T-helper 1 cell treated with Interleukin-12 subunit alpha and Interleukin-12 subunit beta and Interleukin-4 antibody, amounts not matched to agents 30 μg/mL and 1 μg/mL, for 36 hours (primary cell): ENCODE measurements around the gene MAGIX.

ENCODE experiments used
- H3K27ac Mint-ChIP-seq: one replicate; pipeline ENCODE4 v1.8.0; 2021; ENCODE audit warnings: mild to moderate bottlenecking, mixed read lengths
- H3K27me3 Mint-ChIP-seq: one replicate; pipeline ENCODE4 v1.8.0; 2021; ENCODE audit warnings: low read depth, mixed read lengths
- H3K36me3 Mint-ChIP-seq: one replicate; pipeline ENCODE4 v1.8.0; 2021; ENCODE audit warnings: low read depth, mixed read lengths
- H3K4me1 Mint-ChIP-seq: one replicate; pipeline ENCODE4 v1.8.0; 2021; ENCODE audit warnings: low read depth, mixed read lengths
- H3K4me3 Mint-ChIP-seq: one replicate; pipeline ENCODE4 v1.8.0; 2021; ENCODE audit warnings: mild to moderate bottlenecking, moderate library complexity, mixed read lengths
- H3K9me3 Mint-ChIP-seq: one replicate; pipeline ENCODE4 v1.8.0; 2021; ENCODE audit warnings: mixed read lengths

Gene MAGIX

DNA sequence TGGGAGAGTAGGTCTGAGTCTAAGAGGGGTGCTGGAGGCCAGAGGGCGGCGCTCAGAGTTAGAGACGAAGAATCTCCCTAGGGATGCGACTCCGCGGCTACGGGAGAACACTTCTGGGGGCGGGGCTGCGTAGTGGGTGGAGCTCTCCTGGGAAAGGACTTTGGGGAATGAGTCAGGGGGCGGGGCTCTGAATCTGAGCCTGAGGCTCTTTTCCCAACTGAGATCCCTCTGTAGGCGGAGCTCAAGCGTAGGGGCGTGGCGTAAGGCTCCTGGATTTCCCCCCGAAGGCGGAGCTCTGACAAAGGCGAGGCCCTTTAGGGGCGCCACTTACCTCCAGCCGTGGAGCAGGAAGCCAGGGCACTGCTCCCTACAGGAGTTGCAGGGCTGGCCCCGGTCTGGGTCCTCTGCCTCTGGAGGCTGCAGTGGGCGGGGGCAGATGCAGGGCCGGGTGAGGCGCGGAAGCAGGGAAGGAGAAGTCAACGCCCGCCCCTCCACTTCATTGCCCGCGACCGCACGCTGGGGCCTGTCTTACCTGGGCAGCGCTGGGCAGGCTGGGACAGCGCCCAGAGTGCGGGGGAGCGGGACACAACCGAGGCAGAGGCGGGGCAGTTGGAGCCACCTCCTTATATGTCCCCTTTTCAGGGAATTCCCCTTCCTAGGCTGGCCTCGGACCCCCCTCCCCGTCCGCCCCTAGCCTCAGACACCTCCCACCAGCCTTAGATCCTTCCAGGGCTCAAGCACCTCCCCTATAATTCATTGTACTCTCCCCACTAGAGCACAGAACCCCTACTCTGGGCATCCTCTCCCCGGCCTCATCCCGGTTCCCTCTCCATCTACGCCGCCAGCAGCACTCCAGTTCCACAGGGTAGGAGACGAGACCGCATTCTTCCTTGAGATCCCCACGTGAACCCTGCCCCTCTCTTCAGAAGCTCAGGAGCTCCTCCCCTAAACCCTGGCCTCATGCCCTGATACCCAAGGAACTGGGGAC, 22.0 kb downstream of the MAGIX start:
- Mint-ChIP-seq H3K36me3 (peaks cover 13% of the 10 kb centered on the region), H3K9me3 (no peaks in the 10 kb centered on the region), H3K4me3 (peak overlapping the region; percentile 84), H3K27ac (peak overlapping the region; percentile 63), H3K4me1 (peaks cover 21% of the 10 kb centered on the region), H3K27me3 (no peaks in the 10 kb centered on the region)

DNA sequence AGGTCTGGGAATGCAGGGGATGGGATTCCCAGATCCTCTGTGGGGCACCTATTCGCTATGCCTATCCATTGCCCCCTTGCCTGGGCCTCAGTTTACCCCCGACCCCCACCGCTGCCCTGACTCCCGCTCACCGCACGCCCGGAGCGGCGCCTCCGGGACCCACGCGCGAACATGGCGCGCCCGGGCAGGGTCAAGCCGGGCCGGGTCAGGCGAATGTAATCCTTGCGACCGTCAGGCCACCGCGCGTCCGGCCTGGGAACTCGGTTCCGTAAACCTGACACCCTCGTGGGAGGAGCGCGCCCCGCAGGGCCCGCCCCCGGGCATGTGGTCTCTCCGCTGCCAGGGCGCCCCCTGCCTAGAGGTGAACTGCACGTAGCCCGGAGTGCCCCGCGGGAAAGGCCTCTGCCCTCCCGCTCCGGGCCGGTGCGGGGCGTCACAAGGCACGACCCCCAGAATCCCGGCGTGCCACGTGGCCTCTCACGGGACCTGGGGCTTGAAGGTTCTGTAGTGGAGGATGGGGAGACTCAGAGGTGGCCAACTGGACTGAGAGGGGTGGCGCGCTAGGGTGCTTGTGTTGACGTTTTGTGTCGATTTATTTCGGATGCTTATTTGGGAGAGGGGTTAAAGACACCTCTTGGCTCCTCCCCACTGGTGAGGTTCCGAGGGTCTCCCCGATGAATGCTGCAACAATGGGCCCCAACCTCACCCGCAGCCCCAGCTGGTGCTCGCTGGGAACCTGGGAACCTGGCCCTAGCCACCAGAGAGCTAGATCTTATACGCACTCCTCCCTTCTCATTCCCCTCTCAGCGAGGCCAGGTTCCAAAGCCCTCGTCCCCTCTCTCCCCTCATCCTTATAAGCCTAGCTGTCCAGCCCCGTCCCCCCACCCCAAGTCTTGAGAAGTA, 23.8 kb downstream of the MAGIX start, which contains the start of gene PRICKLE3:
PRICKLE3 (minus strand) TSS at position 249 of the 903 bp plus-strand sequence; CDS start at position 173, 76 bp downstream.
- Mint-ChIP-seq H3K4me1 (peaks cover 24% of the 10 kb centered on the region), H3K27ac (peak within 1 kb of the TSS; percentile 63), H3K36me3 (peaks cover 6% of the 10 kb centered on the region), H3K27me3 (no peaks in the 10 kb centered on the region), H3K4me3 (peak within 1 kb of the TSS; percentile 84), H3K9me3 (no peaks in the 10 kb centered on the region)

DNA sequence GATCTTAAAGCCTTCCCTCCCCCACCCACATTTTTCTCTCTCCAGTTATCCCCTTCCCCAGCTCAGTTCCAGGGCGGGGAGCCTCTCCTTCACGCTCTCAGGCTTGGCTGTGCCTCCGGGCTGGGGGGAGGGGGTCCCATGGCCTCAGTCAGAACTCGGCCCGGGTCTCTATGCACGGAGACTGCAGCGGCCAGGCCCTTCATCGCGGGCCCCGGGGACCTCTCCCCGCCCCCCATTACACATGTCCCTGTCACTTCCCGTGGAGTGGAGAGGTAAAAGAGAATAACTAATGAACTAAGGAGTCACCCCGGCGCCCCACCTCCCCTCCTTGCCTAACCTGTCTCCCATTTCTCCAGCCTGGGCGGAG, 24.5 kb downstream of the MAGIX start:
- Mint-ChIP-seq H3K27me3 (no peaks in the 10 kb centered on the region), H3K4me1 (peaks cover 24% of the 10 kb centered on the region), H3K4me3 (peak overlapping the region; percentile 58), H3K9me3 (no peaks in the 10 kb centered on the region), H3K36me3 (peaks cover 6% of the 10 kb centered on the region), H3K27ac (no peak overlapping the region)

DNA sequence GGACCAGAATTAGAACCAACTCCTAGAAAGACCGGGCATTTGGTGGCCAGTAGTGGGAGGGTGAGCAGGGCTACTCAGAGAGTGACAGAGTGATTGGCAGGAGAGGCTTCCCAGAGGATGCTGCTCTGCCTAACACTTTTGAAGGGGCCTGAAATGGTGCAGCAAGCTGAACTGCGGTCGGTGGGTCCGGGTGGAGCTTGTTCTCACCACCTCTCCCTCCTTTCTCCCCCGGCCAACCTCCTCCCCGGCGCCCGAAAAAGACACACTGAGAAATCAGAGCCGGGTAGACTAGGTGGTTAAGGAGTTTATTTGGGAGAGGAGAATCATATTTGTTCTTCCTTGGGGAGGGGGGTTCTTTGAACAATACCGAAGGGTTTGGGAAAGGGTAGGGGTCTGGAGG, 25.0 kb downstream of the MAGIX start:
- H3K27ac Mint-ChIP-seq: no peak overlapping the region
- no peak overlapping the region for H3K4me3 Mint-ChIP-seq
- H3K36me3 Mint-ChIP-seq: peaks cover under 1% of the 10 kb centered on the region
- no peaks in the 10 kb centered on the region for H3K9me3 Mint-ChIP-seq
- H3K27me3 Mint-ChIP-seq: no peaks in the 10 kb centered on the region
- H3K4me1 Mint-ChIP-seq: peaks cover 26% of the 10 kb centered on the region

DNA sequence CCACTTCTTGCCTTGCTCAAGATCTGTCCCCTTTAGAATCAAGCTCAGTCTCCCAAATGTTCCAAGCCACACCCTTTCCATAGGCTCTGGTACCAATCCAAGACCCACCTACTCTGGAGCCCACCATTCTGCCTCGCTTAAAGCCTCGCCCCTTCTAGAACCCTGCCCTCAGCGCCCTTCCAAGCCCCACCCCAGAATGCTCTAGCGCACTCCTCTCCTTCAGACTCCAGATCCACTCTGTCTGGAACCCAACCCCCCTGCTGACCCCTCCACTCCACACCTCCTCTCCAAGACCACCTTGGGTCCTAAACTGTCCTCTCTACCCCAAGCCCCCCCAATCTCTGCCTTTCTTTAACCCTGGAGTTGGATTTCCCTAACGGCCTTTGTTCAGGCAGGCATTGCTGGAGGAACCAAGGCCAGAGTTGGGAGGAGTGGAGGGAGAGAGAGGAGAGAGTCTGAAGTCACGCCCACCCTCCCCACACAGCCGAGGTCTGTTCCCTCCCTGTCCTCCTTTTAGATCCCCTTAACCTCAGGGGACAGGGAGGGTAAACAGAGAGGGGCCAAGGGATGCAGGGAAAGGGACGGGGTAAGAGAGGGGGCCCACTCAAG, 26.0 kb downstream of the MAGIX start:
- Mint-ChIP-seq H3K4me1 (peaks cover 32% of the 10 kb centered on the region), H3K36me3 (no peaks in the 10 kb centered on the region), H3K27ac (no peak overlapping the region), H3K27me3 (no peaks in the 10 kb centered on the region), H3K4me3 (no peak overlapping the region), H3K9me3 (no peaks in the 10 kb centered on the region)

DNA sequence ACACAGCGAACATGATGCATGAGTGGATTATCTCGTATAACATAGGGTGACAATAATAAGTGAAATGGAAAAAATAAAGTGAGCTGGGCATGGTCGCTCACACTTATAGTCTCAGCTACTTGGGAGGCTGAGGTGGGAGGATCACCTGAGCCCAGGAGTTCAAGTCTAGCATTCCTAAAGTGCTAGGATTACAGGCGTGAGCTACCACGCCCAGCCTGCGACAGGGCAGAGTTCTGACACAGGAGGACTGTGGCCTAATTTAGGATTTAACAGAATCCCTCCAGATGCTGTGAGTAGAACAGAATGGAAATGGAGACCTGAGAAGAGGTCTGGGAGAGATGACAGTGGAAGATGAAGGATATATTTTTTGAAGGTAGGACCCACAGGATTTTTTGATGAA, 27.0 kb downstream of the MAGIX start:
- no peaks in the 10 kb centered on the region for H3K36me3 Mint-ChIP-seq
- H3K27ac Mint-ChIP-seq: peak overlapping the region; percentile 63

DNA sequence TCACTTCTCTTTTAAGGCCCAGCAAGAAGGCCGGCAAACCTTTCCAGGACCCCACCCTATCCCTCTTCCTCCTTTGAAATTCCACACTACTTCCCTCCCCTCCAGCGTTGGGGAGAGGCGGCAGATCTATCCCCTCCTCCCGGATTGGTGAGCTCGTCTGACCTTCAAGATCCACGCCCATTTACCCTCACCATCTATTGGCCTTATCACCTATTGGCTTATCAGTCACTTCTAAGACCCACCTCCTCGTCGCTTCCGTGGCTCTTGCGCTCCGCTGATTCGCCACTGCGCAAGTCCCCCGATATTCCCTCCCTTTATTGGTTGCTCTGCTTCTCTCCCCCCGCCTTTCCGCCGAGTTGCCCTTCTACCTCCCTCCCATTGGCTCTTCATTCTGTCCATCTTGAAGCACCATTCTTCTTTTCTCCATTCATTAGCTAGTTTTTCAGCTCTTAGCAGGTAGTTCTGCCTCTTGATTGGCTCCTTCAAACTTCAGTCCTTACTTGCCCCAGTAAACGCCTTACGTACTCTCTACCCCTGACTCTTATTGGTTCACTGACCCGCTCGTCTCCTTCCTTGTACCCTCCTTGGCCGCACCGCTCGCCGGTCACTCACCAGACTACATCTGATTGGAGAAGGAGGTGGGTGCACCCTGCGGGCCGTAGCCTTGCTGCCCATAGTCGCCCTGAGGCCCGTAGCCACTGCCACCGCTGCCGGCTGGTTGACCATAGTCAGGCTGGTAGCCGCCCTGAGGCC, 28.4 kb downstream of the MAGIX start:
- Mint-ChIP-seq H3K27me3 (no peaks in the 10 kb centered on the region), H3K4me3 (peak overlapping the region; percentile 96), H3K36me3 (no peaks in the 10 kb centered on the region), H3K4me1 (peaks cover 29% of the 10 kb centered on the region), H3K27ac (peak overlapping the region; percentile 93), H3K9me3 (no peaks in the 10 kb centered on the region)

More for the DNA sequence above, 27.0 kb downstream of the MAGIX start:
- peaks cover 34% of the 10 kb centered on the region for H3K4me1 Mint-ChIP-seq
- peak overlapping the region; percentile 96 for H3K4me3 Mint-ChIP-seq
- no peaks in the 10 kb centered on the region for H3K9me3 Mint-ChIP-seq
- H3K27me3 Mint-ChIP-seq: no peaks in the 10 kb centered on the region

DNA sequence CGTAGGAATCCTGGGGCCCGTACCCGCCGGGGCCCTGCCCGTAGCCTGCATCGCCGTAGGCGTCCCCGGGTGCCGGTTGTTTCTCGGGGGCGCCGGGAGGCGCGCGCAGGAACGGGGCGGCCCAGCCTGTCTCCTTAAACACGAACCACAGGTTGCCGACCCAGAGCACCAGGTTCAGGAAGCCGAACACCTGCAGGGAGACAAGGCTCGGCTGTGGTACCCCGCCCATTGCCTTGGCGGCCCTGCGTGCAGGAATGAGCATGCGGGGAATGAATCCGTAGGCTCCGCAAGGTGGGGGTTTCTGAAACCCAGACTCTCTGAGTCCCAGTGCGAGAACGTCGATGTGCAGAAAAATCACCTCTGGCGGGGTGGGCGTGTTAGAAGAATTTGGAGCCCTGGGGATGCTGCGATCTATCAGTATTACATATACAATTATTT, 29.0 kb downstream of the MAGIX start:
- Mint-ChIP-seq H3K36me3 (no peaks in the 10 kb centered on the region), H3K4me3 (peak overlapping the region; percentile 96), H3K9me3 (no peaks in the 10 kb centered on the region), H3K4me1 (peaks cover 26% of the 10 kb centered on the region), H3K27me3 (no peaks in the 10 kb centered on the region), H3K27ac (peak overlapping the region; percentile 93)

DNA sequence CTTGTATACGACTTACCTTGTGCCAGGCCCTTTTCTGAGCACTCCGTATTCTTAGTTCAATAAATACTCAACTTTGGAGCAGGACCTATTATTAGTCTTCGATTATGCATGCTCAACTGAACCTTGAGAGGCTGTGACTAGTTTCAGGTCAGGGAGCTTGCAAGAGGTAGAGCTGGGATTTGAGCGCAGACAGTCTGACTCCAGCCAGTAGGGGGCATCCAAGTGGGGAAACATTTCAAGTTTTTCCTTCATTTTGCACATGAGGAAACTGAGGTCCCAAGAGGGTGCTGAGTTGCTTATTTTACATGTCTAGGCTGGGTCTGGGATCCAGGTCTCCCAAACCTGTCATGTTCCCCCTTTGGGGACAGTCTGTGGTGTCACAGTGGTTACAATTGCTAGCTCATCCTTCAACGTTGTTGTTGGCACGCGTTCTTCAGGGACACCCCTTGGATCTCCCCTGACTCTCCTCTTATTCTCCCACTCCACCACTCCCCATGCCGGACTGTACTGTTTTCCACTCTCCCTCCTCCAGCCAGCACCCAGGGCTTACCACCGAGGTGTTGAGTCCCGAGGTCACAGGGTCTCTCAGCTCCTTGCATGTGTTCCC, 30.3 kb downstream of the MAGIX start:
- H3K4me3 Mint-ChIP-seq: peak overlapping the region; percentile 54
- H3K4me1 Mint-ChIP-seq: peaks cover 26% of the 10 kb centered on the region
- H3K27ac Mint-ChIP-seq: peak overlapping the region; percentile 22

DNA sequence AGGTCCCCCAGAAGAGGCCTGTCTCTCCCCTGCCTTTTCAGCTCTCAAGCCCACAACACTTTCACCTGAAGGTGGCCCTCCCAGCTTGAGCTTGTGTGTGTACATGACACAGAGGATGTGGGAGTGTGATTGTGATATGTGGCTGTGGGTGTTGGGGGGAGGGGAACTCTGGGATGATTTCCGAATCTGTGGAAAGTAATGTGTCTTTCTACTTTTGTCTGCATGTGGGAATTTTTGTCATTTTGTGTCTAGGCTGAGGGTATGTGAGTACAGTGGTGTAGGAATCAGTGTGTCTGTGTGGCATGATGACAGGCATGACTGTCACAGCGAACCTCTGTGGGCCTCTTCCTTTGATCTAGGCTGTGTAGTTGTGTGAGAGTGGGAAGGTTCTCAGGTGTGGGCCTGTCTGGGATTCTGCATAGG, 31.0 kb downstream of the MAGIX start:
- no peaks in the 10 kb centered on the region for H3K9me3 Mint-ChIP-seq
- H3K4me1 Mint-ChIP-seq: peaks cover 29% of the 10 kb centered on the region
- peak overlapping the region; percentile 16 for H3K27ac Mint-ChIP-seq
- H3K36me3 Mint-ChIP-seq: no peaks in the 10 kb centered on the region
- H3K4me3 Mint-ChIP-seq: peak overlapping the region; percentile 2
- peaks cover 6% of the 10 kb centered on the region for H3K27me3 Mint-ChIP-seq

More for the DNA sequence above, 30.3 kb downstream of the MAGIX start:
- Mint-ChIP-seq H3K27me3 (no peaks in the 10 kb centered on the region), H3K36me3 (no peaks in the 10 kb centered on the region), H3K9me3 (no peaks in the 10 kb centered on the region)

DNA sequence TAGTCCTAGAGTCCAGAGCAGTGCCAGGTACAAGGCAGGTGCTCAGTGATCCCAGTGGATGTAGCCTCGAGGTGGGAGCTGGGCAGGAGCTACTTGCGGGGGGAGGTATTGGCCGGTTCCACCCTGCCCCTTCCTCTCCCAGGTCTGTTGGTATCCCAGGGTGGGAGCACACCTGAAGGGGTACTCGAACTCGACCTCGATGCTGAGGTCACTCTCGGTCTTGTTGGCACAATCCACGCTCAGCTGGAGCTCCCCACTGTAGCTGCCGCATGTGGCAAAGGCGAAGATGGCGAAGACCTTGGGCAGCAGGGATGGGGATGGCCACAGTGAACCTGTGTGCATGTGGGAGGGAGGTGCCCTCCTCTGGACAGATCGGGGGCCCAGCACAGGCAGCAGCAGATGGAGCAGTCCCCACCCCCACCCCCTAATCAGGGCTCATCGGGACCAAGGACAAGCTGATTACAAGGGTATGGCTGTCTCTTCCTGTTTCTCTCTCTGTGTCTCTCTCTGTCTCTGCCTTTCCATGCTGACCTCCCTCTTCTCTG, 35.1 kb downstream of the MAGIX start:
- Mint-ChIP-seq H3K4me3 (no peak overlapping the region), H3K4me1 (peaks cover 21% of the 10 kb centered on the region), H3K27me3 (peaks cover 6% of the 10 kb centered on the region), H3K36me3 (no peaks in the 10 kb centered on the region), H3K27ac (no peak overlapping the region), H3K9me3 (no peaks in the 10 kb centered on the region)

DNA sequence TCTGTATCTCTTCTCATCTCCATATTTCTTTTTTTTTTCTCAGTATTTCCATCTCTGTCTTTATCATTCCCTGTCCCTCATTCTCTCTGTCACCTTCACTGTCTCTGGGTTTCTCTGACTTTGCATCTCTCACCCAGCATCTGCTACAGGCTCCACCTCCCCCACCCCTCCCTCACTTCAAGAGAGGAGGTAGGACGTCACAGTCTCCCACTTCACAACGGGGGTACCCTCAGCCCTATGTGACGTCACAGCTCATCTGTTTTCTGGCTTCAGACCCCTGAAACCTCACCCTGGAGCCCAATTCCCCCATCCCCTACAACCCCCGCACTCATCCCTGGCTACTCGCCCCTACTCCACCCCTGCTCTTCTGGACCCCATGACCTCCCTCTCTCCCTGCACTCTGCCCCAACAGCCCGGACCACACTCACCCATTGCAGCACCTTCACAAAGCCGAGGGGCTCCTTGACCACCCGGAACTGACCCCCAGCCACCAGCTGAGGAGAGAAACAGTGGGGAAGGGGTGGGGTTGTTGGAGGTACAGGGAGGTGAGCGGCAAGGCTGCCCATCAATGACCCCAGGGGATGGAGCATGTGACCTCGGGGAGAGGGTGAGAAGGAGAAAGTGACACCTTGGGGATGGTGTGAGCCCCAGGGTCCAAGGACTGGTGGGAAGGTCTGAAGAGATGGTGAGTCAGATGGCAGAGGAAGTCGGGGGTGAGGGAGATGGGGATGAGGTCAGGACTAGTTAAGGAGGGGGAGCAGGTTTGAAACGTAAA, 36.2 kb downstream of the MAGIX start:
- H3K9me3 Mint-ChIP-seq: no peaks in the 10 kb centered on the region
- peaks cover 15% of the 10 kb centered on the region for H3K4me1 Mint-ChIP-seq
- peaks cover 6% of the 10 kb centered on the region for H3K27me3 Mint-ChIP-seq
- peak overlapping the region; percentile 8 for H3K27ac Mint-ChIP-seq
- H3K36me3 Mint-ChIP-seq: no peaks in the 10 kb centered on the region
- H3K4me3 Mint-ChIP-seq: peak overlapping the region; percentile 29

DNA sequence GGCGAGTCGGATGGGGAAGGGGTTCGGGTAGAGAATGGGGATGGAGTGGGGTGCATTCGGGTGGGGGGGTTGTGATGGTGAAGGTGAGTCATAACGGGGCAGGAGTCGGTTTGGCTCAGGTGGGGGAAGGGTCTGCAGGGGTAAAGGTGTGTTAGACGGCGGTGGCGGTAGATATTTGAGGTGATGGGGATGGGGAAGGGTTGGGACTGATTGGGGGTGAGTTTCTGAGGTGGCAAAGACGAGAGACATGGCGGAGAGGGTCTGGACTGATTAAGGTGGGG, 36.7 kb downstream of the MAGIX start:
- no peak overlapping the region for H3K27ac Mint-ChIP-seq
- H3K4me1 Mint-ChIP-seq: peaks cover 12% of the 10 kb centered on the region
- peaks cover 10% of the 10 kb centered on the region for H3K27me3 Mint-ChIP-seq
- peak overlapping the region; percentile 29 for H3K4me3 Mint-ChIP-seq
- H3K9me3 Mint-ChIP-seq: no peaks in the 10 kb centered on the region
- no peaks in the 10 kb centered on the region for H3K36me3 Mint-ChIP-seq
